ENCODE results near the gene TMEM11.

- TF ChIP-seq POLR2A (IDR thresholded peaks at IDR 0.05), result no peak
- TF ChIP-seq CTCF (IDR thresholded peaks at IDR 0.05), result no peak
Measured at GRCh38 chr17:21157586-21158370, 56.2 kb downstream of the TMEM11 start.

Measured in Peyer's patch (tissue), 4 donors.